Stimulated activated CD4-positive, alpha-beta T cell treated with anti-CD3 and anti-CD28 coated beads, Interleukin-1b, Interleukin-23, amount 100 ng/mL, for 1 hour (primary cell): ENCODE data around the gene KIAA0825.
"Not testable (repeated sequence)": the region's sequence is repeated elsewhere in the genome, so short reads cannot be mapped to it uniquely, and the experiment has no call there.

Source experiments
- DNase-seq, 2 donors: peaks; one replicate each; pipeline ENCODE4 v3.0.0-alpha.2; 2020; ENCODE audit warnings: low read depth in 2 of 2

The KIAA0825 gene

DNA sequence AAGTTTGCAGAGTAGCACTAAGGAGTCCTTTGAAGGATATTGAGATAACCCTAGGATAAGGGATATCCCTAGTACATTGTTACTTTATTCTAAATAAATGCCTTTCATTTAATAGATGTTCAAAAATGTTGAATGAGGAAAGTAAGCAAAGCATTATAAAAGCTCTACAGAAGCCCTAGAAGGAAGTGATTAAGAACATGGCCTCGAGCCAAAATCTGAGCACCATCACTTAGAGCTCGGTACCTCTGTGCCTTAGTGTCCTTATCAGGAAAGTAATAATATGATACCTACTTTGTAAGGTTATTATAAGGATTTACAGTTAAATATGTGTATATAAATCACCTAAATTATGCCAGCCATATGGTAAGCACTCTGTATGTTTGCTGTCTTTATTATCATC is 242.6 kb downstream of the KIAA0825 start:
- DNase-seq, result no peak

DNA sequence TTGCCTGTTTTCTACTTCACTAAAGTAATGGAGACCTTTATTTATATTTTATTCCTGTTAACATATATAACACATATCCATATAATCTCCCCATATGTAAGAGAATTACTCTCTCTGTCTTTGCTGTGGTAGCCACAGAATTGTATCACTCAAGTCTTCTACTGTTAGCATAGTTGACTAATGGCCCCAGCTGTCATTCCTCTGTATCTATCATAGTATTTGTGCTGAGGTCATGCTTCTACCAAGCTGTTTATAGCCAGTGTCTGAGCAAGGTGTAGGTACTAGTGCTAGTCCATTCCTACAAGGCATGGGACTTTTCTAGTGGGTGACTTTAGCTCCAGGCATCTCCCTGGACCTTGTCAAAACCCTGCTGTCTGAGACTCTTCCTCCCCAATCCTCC is 244.1 kb downstream of the KIAA0825 start:
- DNase-seq, result no peak

DNA sequence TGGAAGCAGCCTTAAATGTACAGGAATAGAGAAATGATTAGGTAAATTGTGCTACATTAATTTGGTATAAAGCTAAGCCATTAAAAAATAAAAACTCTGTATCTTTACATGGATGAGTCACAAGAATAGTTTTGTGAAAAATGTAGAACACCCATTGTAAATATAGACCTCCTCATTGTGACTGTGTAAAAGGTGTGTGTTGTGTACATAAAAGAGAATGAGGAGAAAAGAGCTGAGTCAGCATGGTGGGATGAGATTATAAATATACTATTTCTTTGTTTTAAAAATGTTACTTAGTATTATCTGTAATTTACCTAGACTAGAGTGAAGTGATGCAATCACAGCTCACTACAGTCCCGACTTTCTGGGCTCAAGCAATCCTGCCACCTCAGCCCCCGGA is 250.5 kb downstream of the KIAA0825 start:
- no peak for DNase-seq

DNA sequence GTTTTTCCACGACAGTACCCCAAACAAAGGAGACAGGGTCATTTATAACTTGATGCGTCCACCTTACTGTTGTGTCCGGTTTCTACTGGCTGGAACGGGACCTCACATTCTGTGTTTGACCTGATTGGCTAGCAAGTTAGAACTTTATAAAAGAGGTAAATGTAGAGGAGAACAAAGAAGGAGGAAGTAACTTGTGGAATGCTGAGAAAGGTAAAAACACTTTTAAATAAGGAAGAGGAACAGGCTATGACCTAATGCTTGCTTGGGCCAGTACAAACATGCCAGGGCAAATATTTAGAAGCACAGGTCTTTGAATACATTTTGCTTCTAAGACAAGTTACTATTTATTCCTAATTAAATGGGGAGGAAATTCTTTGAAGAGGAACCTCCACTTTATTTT is 251.6 kb downstream of the KIAA0825 start:
- DNase-seq, result no peak

DNA sequence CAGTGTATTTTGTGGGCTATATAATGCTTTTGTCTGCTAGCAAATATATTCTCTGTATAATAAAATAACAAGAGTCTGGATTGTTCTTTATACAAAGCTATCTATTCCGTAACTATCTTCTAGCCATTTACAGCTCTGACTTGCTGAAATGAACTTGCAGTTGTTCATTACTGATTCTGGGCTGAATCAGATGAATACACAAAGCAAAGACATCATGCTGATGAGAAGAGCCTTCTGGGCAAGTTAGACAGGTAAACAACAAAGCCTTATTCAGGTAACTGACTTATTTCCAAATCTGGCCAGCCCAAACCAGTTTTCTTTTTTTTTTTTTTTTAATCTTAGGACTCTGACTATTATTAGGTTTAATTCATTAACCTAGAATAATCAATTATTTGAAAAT is 255.5 kb downstream of the KIAA0825 start:
- no peak for DNase-seq

DNA sequence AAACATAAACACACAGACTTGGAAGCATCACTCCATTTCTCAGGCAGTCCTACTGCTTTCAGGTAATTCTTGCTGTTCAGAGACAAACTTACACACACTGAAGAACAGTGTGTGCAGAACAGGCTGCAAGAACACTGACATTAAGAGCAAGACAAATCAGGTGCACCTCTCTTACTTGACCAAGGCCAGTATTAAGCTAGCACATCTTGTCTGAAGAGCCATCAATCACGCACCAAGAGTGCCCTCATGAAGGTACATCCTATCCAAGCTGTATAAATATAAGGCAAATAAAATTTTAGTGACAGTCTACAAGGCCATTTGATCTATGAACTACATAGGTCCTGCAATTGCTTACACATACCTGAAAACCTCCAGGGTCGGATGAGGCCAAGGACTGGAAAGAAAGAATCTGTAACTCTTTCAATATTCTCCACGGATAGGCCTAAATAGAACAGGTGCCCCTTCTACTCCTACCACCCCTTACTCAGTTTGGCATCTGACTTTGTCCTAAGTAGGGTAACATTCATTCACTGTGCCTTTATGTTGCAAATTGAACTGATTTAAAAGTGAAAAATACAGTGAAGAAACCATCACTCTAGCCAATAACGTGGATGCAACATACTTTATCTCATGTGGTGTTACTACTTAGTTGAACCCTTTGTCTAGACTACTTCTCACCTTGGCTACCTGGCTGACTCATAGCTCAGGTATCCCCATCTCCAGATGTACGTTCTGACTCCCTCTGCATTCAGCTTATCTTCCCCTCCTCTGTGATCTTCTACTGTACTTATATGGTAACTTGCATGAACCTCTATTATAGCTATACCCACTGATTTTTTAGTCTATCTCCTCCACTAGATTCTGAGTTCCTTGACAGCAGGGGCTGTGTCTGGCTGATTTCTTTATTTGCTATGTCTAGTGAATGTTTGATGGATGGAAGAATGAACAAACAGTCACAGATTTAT is 256.3 kb downstream of the KIAA0825 start:
- no peak for DNase-seq

DNA sequence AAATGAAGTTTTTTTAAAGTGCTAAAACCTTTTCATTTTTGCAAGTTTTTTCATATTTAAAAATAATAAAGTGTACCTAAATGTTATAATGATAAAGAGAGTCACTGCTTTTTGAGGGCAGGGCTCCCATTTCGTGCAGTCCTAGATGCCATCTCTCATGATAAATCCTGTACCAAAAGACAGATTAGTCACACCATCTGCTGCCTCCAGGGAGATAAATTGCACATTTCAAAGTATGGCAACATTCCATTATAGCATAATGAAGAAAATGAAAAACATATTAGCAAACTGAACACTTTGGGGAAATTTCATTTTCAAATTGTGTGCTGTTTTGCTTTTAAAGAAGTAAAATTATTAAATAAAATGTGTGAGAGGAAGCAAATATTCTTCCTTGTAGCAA is 257.2 kb downstream of the KIAA0825 start:
- DNase-seq, result no peak

DNA sequence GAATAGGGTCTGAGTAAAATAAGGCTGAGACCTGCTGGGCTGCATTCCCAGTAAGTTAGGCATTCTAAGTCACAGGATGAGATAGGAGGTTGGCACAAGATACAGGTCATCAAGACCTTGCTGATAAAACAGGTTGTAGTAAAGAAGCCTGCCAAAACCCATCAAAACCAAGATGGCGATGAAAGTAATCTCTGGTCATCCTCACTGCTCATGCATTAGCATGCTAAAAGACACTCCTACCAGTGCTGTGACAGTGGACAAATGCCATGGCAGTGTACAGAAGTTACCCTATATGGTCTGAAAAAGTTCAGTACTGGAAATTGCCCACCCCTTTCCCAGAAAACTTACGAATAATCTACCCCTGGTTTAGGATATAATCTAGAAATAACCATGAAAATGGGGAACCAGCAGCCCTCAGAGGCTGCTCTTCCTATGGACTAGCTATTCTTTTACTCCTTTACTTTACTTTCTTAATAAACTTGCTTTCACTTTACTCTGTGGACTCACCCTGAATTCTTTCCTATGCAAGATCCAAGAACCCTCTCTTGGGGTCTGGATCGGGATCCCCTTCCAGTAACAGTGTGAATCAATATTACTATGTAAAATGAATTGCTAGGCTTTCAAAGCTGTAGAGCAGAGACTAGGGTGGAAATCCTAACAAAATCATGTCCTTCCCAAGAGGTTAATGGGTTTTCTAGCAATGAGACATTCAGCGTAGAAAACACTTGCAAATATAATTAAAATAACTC is 257.8 kb downstream of the KIAA0825 start:
- DNase-seq, result no peak

DNA sequence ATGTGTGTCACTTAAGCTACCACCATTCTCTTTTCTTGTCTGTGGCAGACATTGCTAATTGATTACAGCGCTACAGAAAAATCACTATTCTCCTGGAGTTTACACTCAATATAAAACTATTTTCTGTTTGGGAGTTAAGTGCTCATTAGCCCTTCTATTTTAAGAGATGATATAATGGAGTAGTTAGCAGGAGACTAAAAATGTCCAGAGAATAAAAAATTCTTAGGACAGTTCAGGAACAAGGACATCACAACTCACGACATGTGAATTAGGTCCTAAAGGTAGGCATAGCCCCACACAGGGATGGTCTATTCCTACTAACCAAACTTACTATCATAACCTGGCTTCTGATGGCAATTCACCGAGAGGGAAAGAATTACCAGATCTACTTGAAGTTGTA is 258.5 kb downstream of the KIAA0825 start:
- DNase-seq, result no peak

DNA sequence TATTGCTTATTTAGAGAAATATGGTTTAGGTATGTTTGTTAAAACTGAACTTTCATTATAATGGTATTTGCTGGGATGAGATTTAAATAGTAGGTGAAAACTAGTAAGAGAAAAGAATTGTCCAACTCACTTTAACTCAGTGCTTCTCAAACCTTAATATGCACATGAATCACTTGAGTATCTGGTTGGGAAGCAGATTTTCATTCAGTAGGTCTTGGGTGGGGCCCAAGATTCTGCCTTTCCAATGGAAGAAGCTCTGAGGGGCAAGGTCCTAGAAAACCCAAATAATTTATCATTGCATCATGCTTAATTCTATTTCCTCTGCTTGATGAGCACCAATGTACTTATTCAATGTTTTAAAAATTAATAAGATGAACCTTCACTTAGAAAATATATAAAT is 262.6 kb downstream of the KIAA0825 start:
- DNase-seq, result no peak

DNA sequence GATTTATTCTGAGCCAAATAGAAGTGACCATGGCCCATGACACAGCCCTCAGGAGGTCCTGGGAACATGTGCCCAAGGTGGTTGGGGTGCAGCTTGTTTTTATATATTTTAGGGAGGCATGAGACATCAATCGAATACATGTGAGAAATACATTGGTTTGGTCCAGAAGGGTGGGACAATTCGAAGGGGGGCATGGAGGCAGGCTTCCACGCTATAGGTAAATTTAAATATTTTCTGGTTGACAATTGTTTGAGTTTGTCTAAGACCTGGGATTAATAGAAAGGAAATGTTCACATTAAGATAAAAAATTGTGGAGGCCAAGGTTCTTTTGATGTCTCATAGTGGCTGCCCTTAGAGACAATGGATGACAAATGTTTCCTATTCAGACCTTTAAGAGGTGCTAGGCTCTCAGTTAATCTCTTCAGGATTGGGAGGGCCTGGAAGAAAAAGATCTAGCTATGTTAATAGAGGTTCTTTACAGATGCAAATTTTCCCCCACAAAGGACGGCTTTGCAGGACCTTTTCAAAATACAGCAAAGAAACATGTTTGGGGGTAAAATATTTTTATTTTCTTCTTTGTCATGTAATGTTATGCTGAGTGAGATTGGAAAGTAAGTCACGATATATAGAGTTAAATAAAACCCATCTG is 263.4 kb downstream of the KIAA0825 start:
- not testable (repeated sequence) for DNase-seq

DNA sequence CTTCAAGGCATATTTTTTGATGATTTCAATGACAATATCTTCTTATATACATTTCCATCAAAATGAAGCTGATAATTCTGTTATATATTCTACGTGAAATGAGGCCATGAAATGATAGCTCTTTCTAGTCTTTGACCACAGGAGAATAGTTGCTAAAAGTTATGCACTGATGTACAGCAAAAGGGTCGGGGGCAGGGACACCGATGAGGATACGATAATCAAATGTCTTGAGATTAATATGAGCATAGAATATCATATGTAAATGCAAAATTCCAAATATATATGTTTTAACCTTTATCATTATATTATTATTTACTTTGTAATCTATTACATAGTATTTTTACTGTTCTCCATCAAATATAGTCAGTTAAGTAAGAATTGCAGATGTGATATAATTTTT is 264.8 kb downstream of the KIAA0825 start:
- no peak for DNase-seq

DNA sequence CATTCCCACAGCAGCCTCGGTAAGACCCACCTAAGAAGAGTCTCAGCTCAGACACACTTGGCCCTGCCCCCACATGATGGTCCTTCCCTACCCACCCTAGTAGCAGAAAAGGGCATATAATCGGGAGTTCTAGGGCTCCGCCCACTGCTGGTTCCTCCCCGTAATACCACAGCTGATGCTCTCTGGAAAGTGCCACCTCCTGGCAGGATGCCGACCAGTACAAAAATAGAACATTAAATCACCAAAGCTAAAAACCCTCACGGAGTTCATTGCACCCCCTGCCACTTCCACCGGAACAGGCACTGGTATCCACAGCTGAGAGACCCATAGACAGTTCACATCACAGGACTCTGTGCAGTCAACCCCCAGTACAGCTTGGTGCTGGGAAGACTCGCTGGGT is 271.3 kb downstream of the KIAA0825 start:
- no peak for DNase-seq

DNA sequence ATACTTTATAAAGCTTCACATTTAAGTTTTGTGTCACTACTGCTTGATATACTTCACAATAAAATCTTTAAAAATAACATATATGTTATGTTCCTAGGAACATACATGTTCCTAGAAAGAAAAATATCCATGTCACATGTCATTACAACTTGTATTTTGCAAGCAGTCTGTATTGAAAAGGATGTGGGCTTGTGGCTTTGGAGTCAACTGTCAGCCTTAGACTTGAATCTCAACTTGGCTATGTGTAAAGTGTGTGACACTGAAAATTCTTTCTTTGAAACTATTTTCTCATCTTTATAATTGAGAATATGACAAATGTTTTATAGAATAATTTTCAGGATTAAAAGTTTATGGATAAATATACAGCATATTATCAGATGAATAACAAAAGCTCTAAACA is 273.1 kb downstream of the KIAA0825 start:
- DNase-seq, result no peak

DNA sequence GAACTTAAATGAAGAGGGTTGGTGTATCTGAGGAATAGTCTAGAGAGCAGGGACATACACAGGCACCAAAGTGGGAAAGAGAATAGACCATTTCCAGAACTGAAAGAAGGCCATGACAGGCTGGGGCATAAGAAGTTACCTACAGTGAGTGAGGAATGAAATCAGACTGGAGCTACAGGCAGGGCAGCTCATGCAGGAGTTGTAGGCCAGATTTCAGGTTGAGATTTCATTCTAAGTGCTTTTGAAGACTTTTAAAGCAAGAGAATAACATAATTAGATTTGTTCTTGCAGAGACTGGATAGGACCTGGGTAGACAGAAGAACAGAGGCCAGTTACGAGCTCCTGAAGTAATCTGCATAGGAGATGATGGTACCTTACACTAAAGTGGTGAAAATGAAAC is 280.8 kb downstream of the KIAA0825 start:
- DNase-seq, result no peak

DNA sequence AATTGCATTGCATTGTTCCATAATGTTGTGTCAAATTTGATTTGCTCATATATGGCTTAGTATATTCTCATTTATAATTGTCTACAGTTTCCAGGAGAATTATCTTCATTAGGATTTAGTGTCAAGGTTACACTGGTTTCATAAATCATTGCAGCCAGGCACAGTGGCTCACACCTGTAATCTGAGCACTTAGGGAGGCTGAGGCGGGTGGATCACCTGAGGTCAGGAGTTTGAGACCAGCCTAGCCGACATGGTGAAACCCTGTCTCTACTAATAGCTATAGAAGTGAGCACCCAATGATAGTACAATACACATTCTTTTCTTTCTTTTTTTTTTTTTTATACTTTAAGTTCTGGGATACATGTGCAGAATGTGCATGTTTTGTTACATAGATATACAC is 282.5 kb downstream of the KIAA0825 start:
- DNase-seq, result no peak

DNA sequence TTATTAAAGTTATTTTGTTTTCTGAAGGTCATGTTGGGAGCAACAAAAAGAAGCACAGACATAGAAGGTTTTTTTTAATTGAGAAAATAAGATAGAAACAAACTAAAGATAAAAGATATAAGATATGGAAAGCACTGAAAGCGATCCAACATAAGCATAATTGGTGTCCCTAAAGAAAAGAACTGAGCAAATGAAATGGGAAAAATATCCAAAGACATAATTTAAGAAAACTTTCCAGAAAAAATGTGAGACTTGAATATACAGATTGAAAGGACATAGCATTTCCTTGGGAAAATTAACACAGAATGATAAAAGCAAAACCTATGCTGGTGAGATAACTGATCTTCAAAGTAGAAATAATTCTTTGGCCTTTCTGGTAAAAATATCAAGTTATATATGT is 289.3 kb downstream of the KIAA0825 start:
- DNase-seq, result no peak

DNA sequence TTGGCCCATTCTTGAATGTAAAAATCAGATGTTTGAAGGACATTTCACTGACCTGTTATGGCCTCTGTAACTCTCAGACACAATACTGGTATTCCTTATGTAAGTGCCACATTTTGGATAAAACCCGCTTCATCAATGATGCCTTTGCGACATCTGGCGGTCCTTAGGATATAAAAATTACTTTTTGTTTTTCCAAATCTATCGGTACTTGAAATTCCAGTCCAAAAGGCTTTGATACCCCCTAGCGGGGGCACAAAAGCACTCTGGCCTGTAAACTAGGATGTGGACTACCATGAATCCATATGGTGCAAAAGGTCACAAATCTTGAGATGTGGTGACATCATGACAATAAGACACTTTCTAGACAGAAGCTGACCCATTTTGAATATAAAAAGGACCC is 291.8 kb downstream of the KIAA0825 start:
- DNase-seq, result no peak

DNA sequence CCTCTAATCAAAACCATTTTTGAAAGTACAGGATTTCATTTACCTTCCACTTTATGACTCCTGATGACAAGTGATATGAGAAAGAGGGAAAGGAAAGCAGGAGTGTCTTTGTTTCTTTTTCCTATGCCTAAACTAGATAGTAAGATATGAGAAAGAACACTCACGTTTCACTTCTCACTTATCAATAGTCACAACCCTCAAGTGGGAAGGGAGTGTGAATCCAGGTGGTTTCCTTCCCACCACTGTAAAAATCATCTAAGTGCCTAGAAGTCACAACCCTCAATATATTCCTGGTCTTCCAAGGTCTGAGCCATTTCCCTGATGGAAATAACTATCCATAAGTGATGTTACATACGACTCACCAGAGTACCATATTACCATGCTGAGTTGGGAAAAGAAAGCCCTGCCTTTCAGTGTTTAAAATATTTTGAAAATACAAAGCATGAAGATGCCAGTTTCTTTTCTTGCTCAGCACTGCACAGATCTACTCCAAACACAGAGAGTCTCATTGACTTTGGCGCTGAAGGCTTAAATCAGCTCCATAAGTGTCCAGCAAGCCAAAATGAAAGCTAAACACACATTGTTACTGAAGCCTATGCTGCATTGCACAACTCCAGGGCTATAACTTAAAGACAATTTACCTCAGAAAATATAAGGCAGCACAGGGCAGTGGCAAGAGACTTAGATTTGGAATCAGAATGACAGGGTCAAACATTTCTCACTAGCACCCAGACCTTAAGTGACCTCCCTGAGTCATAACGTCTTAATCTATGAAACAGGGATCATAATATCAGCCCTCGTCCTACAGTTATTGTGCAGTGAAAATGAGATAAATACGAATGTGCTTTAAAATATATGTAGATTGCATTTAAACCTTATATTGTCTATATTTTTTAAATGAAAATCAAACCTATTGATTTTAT is 301.2 kb downstream of the KIAA0825 start:
- no peak for DNase-seq

DNA sequence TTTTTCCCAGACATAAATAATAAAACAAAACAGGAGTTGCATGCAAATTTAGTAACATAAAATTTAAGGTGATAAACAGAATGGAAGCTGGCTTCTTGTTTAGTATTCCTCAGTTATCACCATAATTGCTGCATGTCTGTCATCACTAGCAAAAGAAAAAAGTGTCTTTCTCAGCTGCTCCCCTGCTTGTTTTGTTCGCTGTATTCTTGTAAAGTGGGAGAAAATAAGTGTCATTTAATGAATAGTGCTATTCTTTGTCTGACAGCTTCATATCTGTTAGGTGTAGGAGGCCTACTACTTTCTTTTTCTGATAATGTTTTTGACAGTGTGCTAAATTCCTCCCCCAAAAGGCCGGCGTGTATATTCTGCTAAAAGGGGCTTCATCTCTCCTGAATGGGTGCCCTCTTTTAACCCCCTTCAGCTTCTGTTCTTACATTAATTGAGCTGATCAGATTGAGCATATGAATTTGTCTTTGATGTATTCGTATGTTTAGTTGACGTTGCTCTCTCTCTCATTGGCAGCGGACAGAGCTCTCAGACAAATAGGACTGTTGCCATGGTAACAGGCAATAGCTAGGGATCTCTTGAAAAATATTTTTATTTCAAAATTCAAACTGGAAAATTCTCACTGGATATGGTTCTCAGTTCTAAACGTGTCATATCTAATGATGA is 303.8 kb downstream of the KIAA0825 start:
- DNase-seq, result no peak

DNA sequence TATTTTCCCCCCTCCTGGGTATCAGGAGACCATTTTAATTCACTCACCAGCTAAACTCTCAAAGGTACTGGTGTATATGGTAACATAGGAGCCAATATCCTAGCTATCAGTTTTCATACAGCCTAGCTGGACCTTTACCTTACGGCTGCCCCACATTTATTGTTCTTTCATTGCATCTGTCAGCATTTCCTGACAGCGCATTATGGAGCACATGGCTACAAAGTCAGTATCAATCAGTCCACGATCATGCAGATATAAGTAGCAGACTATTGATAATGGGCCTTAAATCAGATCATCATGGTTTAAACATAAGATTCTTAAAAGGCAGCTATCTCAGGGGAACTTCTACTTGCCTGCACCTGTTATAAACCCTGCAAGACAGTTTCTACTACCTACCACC is 304.7 kb downstream of the KIAA0825 start:
- no peak for DNase-seq
